SK-N-SH treated with all-trans-retinoic acid at 6 μM for 48 hours (cell line): Measurements from ENCODE around the gene SV2B.

Source experiments
- ATAC-seq: fragments of 200-7000 bp; cut with Tn5 transposase; 3 replicates; pipeline ENCODE4 v1.9.1; 2020; ENCODE audit warnings: mild to moderate bottlenecking, moderate library complexity
- ARNTL ChIP-seq: fragments of 450-650 bp; formaldehyde crosslinking; IDR thresholded peaks from 2 replicates; pipeline ENCODE4 v1.5.0; 2020; ENCODE audit warnings: low read depth, mild to moderate bottlenecking, moderate library complexity, borderline replicate concordance
- BACH2 ChIP-seq: fragments of 250-450 bp; sonication (Bioruptor Pico); IDR thresholded peaks from 2 replicates; pipeline ENCODE4 v1.9.0; 2021; ENCODE audit warnings: mild to moderate bottlenecking, borderline replicate concordance
- CREB5 ChIP-seq: fragments of 250-450 bp; sonication (Bioruptor Pico); IDR thresholded peaks from 2 replicates; pipeline ENCODE4 v1.5.1; 2020; ENCODE audit warnings: low read depth, mild to moderate bottlenecking, moderate library complexity
- CSDC2 ChIP-seq: fragments of 250-450 bp; sonication (Bioruptor Pico); IDR thresholded peaks from 2 replicates; pipeline ENCODE4 v1.5.0; 2020; ENCODE audit warnings: mild to moderate bottlenecking, moderate library complexity
- ESRRG ChIP-seq: fragments of 250-450 bp; sonication (Bioruptor Pico); IDR thresholded peaks from 2 replicates; pipeline ENCODE4 v1.6.1; 2021; ENCODE audit warnings: mild to moderate bottlenecking
- GLIS3 ChIP-seq: fragments of 250-450 bp; sonication (Bioruptor Pico); IDR thresholded peaks from 2 replicates; pipeline ENCODE4 v1.5.0; 2020; ENCODE audit warnings: mild to moderate bottlenecking, moderate library complexity
- ISL1 ChIP-seq: fragments of 250-450 bp; sonication (Bioruptor Pico); IDR thresholded peaks from 2 replicates; pipeline ENCODE4 v2.1.2; 2022; ENCODE audit warnings: mild to moderate bottlenecking, moderate library complexity
- OSR1 ChIP-seq: fragments of 250-450 bp; sonication (Bioruptor Pico); IDR thresholded peaks from 2 replicates; pipeline ENCODE4 v1.8.0; 2022; ENCODE audit warnings: moderate library complexity, mild to moderate bottlenecking, inconsistent platforms
- PATZ1 ChIP-seq: fragments of 250-450 bp; sonication (Bioruptor Pico); IDR thresholded peaks from 2 replicates; pipeline ENCODE4 v1.8.0; 2020; ENCODE audit warnings: mild to moderate bottlenecking, moderate library complexity, borderline replicate concordance
- POU6F1 ChIP-seq: fragments of 250-450 bp; sonication (Bioruptor Pico); IDR thresholded peaks from 2 replicates; pipeline ENCODE4 v1.8.0; 2021; ENCODE audit warnings: low read depth, mild to moderate bottlenecking, moderate library complexity, borderline replicate concordance
- PPARA ChIP-seq: fragments of 250-450 bp; sonication (Bioruptor Pico); IDR thresholded peaks from 2 replicates; pipeline ENCODE4 v1.5.0; 2020; ENCODE audit warnings: mild to moderate bottlenecking, borderline replicate concordance
- RARB ChIP-seq: fragments of 250-450 bp; sonication (Bioruptor Pico); IDR thresholded peaks from 2 replicates; pipeline ENCODE4 v1.8.0; 2021; ENCODE audit warnings: mild to moderate bottlenecking, moderate library complexity
- SNAI2 ChIP-seq: fragments of 250-450 bp; sonication (Bioruptor Pico); IDR thresholded peaks from 2 replicates; pipeline ENCODE4 v1.5.0; 2020; ENCODE audit warnings: mild to moderate bottlenecking, moderate library complexity
- TCF4 ChIP-seq: fragments of 250-450 bp; sonication (Bioruptor Pico); IDR thresholded peaks from 2 replicates; pipeline ENCODE4 v1.8.0; 2021; ENCODE audit warnings: mild to moderate bottlenecking, moderate library complexity, borderline replicate concordance
- ZC3H10 ChIP-seq: fragments of 250-450 bp; sonication (Bioruptor Pico); IDR thresholded peaks from 2 replicates; pipeline ENCODE4 v1.5.1; 2021; ENCODE audit warnings: mild to moderate bottlenecking, moderate library complexity
- ZFP30 ChIP-seq: fragments of 450-650 bp; formaldehyde crosslinking; IDR thresholded peaks from 2 replicates; pipeline ENCODE4 v1.5.0; 2022; ENCODE audit warnings: mild to moderate bottlenecking, moderate library complexity
- ZNF565 ChIP-seq: fragments of 450-650 bp; formaldehyde crosslinking; conservative IDR thresholded peaks from 2 replicates; pipeline ENCODE4 v1.5.0; 2020; ENCODE audit warnings: low read depth, mild to moderate bottlenecking, moderate library complexity
- ZNF70 ChIP-seq: fragments of 450-650 bp; formaldehyde crosslinking; IDR thresholded peaks from 2 replicates; pipeline ENCODE4 v1.5.0; 2020; ENCODE audit warnings: mild to moderate bottlenecking, moderate library complexity
- ZNF8 ChIP-seq: fragments of 450-650 bp; formaldehyde crosslinking; IDR thresholded peaks from 2 replicates; pipeline ENCODE4 v1.5.0; 2020; ENCODE audit warnings: mild to moderate bottlenecking, moderate library complexity
- TF ChIP-seq, protein P1 (sequence below): fragments of 250-450 bp; sonication (Bioruptor Pico); IDR thresholded peaks from 2 replicates; pipeline ENCODE4 v1.5.1; 2021; ENCODE audit warnings: mild to moderate bottlenecking, moderate library complexity

The SV2B gene

GRCh38 chr15:91302588-91303439 lies 202.8 kb downstream of the SV2B start:
- TF ChIP-seq RARB (CRISPR knock-in tag): no peak
- TF ChIP-seq ZC3H10 (CRISPR knock-in tag): no peak
- no peak for TF ChIP-seq PPARA
- TF ChIP-seq BACH2 (CRISPR knock-in tag): no peak
- no peak for TF ChIP-seq CSDC2
- TF ChIP-seq ESRRG (CRISPR knock-in tag): no peak
- no peak for TF ChIP-seq ZNF8 (CRISPR knock-in tag)
- TF ChIP-seq POU6F1 (CRISPR knock-in tag): no peak
- TF ChIP-seq, protein P1, sequence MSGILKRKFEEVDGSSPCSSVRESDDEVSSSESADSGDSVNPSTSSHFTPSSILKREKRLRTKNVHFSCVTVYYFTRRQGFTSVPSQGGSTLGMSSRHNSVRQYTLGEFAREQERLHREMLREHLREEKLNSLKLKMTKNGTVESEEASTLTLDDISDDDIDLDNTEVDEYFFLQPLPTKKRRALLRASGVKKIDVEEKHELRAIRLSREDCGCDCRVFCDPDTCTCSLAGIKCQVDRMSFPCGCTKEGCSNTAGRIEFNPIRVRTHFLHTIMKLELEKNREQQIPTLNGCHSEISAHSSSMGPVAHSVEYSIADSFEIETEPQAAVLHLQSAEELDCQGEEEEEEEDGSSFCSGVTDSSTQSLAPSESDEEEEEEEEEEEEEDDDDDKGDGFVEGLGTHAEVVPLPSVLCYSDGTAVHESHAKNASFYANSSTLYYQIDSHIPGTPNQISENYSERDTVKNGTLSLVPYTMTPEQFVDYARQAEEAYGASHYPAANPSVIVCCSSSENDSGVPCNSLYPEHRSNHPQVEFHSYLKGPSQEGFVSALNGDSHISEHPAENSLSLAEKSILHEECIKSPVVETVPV: no peak
- ATAC-seq: peak; percentile 96

GRCh38 chr15:91304210-91304609 lies 204.2 kb downstream of the SV2B start:
- TF ChIP-seq POU6F1 (CRISPR knock-in tag) (no peak), TCF4 (CRISPR knock-in tag) (no peak), PPARA (no peak), ZC3H10 (CRISPR knock-in tag) (no peak), OSR1 (CRISPR knock-in tag) (no peak), ZNF565 (no peak), SNAI2 (CRISPR knock-in tag) (no peak), ARNTL (CRISPR knock-in tag) (no peak), ISL1 (CRISPR knock-in tag) (no peak)
- no peak for ATAC-seq

GRCh38 chr15:91304786-91305185 lies 204.7 kb downstream of the SV2B start:
- no peak for TF ChIP-seq ISL1 (CRISPR knock-in tag)
- no peak for TF ChIP-seq POU6F1 (CRISPR knock-in tag)
- no peak for TF ChIP-seq PATZ1 (CRISPR knock-in tag)
- TF ChIP-seq BACH2 (CRISPR knock-in tag): no peak
- TF ChIP-seq ZFP30 (CRISPR knock-in tag): no peak
- no peak for TF ChIP-seq ZNF70 (CRISPR knock-in tag)
- TF ChIP-seq GLIS3 (CRISPR knock-in tag): no peak
- TF ChIP-seq, protein P1: no peak
- TF ChIP-seq CREB5 (CRISPR knock-in tag): no peak
- TF ChIP-seq SNAI2 (CRISPR knock-in tag): no peak
- no peak for ATAC-seq
